HepG2 (cell line): ENCODE results near the gene HSDL2. TPM values are rescaled to one million over a fixed set of nuclear protein-coding genes. Genes with fewer than 3 reads are reported as not detected.

Source experiments
- ATAC-seq: fragments of 200-7000 bp; cut with Tn5 transposase; 3 replicates; pipeline ENCODE4 v1.9.1; 2020; ENCODE audit warnings: mild to moderate bottlenecking, moderate library complexity
- BruUV-seq: library from RNA; stranded (reverse); fragments of 400-500 nt; replicated peaks from 2 replicates; lab custom pipeline; 2021; lab: Mats Ljungman, UMichigan
- CTCF ChIA-PET: fragments of 300-600 bp; formaldehyde crosslinking; extraction: SDS; loops from one replicate; lab custom pipeline; 2021; ENCODE audit warnings: low total read pairs, inconsistent platforms, low intra/inter-chr PET ratio; lab: Yijun Ruan, JAX
- POLR2A ChIA-PET: fragments of 350-600 bp; sonication (Branson Sonifier 250); formaldehyde crosslinking; loops from one replicate; lab custom pipeline; 2020; ENCODE audit warnings: antibody characterized with exemption, inconsistent platforms; lab: Yijun Ruan, JAX
- DNase-seq: peaks from one replicate; pipeline ENCODE4 v3.0.0-alpha.2; 2015; ENCODE audit warnings: low spot score
- FAIRE-seq: peaks from 3 replicates; lab custom pipeline; 2011; peaks lifted over from hg19 to GRCh38; lab: Jason Lieb, UNC
- H2AFZ ChIP-seq: one replicate; pipeline ENCODE4 v1.6.1; 2011; ENCODE audit warnings: low read length, inconsistent platforms
- H3K27ac ChIP-seq: fragments of 300-600 bp; 3 replicates; pipeline ENCODE4 v1.8.0; 2011; ENCODE audit warnings: mixed run types, mild to moderate bottlenecking, mixed read lengths, low read length, inconsistent platforms; ENCODE audit not compliant: insufficient read depth; ENCODE audit errors: extremely low read length
- H3K27me3 ChIP-seq, 2 experiments: fragments of 200-600 bp in 1 of 2; 2 replicates in 1 of 2; 3 replicates in 1 of 2; pipeline versions ENCODE4 v1.6.0 to v1.8.0; 2011; ENCODE audit warnings: low read length in 2 of 2, mild to moderate bottlenecking in 2 of 2, moderate library complexity in 2 of 2, inconsistent platforms in 1 of 2; ENCODE audit not compliant: insufficient read depth in 2 of 2, control insufficient read depth in 1 of 2
- H3K36me3 ChIP-seq, 2 experiments: fragments of 200-600 bp in 1 of 2; replicated peaks in 1 of 2; 2 replicates in 1 of 2; 3 replicates in 1 of 2; pipeline versions ENCODE4 v1.5.1 to v1.8.0; 2011; ENCODE audit warnings: low read length in 2 of 2, inconsistent platforms in 1 of 2; ENCODE audit not compliant: insufficient read depth in 2 of 2, control insufficient read depth in 1 of 2
- H3K4me1 ChIP-seq: 2 replicates; pipeline ENCODE4 v1.5.1; 2012; ENCODE audit warnings: low read length, inconsistent platforms; ENCODE audit not compliant: insufficient read depth
- H3K4me2 ChIP-seq: 2 replicates; pipeline ENCODE4 v1.6.0; 2011; ENCODE audit warnings: low read depth, low read length, inconsistent platforms
- H3K4me3 ChIP-seq, 3 experiments: fragments of 200-600 bp in 1 of 3; sonication (generic), shearing (Covaris generic) in 1 of 3; replicated peaks in 1 of 3; 2 replicates each; pipeline ENCODE4 v1.5.1; 2011 to 2016; ENCODE audit warnings: low read length in 3 of 3, inconsistent platforms in 2 of 3, low read depth in 2 of 3, mild to moderate bottlenecking in 2 of 3, control low read depth in 1 of 3, mixed read lengths in 1 of 3; ENCODE audit not compliant: insufficient read depth in 1 of 3
- H3K79me2 ChIP-seq: one replicate; pipeline ENCODE4 v1.6.1; 2011; ENCODE audit warnings: low read length, inconsistent platforms; ENCODE audit not compliant: insufficient read depth
- H3K9ac ChIP-seq: 2 replicates; pipeline ENCODE4 v1.6.0; 2011; ENCODE audit warnings: mild to moderate bottlenecking, low read depth, low read length, inconsistent platforms; ENCODE audit not compliant: insufficient read depth
- H3K9me3 ChIP-seq: 2 replicates; pipeline ENCODE4 v1.5.1; 2012; ENCODE audit warnings: mild to moderate bottlenecking, low read length
- H4K20me1 ChIP-seq: 2 replicates; pipeline ENCODE4 v1.6.0; 2011; ENCODE audit warnings: inconsistent platforms, mild to moderate bottlenecking, low read length, moderate library complexity; ENCODE audit not compliant: insufficient read depth
- FOXJ3 ChIP-seq: sonication (generic); formaldehyde crosslinking; IDR thresholded peaks from 2 replicates; pipeline ENCODE4 v1.4.0; 2020; ENCODE audit warnings: missing genetic modification reagents, mild to moderate bottlenecking, borderline replicate concordance
- KDM3A ChIP-seq: IDR thresholded peaks from 2 replicates; pipeline ENCODE4 v1.6.1; 2018; ENCODE audit warnings: low read depth, missing compliant biosample characterization
- NFYC ChIP-seq: IDR thresholded peaks from 2 replicates; pipeline ENCODE4 v1.6.1; 2016; ENCODE audit warnings: missing genetic modification reagents, missing compliant biosample characterization
- ONECUT2 ChIP-seq: sonication (generic); formaldehyde crosslinking; IDR thresholded peaks from 2 replicates; pipeline ENCODE4 v1.4.0; 2020; ENCODE audit warnings: missing genetic modification reagents
- PRPF4 ChIP-seq: fragments of 200-400 bp; formaldehyde crosslinking; IDR thresholded peaks from 2 replicates; pipeline ENCODE4 v1.6.1; 2016; ENCODE audit warnings: low read length, low read depth; ENCODE audit not compliant: poor library complexity, severe bottlenecking
- REPIN1 ChIP-seq: sonication (generic); formaldehyde crosslinking; IDR thresholded peaks from 2 replicates; pipeline ENCODE4 v1.8.0; 2022; ENCODE audit warnings: missing genetic modification reagents, low read depth, mild to moderate bottlenecking, borderline replicate concordance
- TAF1 ChIP-seq: sonication (generic); formaldehyde crosslinking; IDR thresholded peaks from 2 replicates; pipeline ENCODE4 v1.4.0; 2020; ENCODE audit warnings: missing genetic modification reagents
- THYN1 ChIP-seq: sonication (generic); formaldehyde crosslinking; IDR thresholded peaks from 2 replicates; pipeline ENCODE4 v1.8.1; 2023; ENCODE audit warnings: low read depth, mild to moderate bottlenecking, moderate library complexity, missing genetic modification reagents, borderline replicate concordance
- ZFP90 ChIP-seq: sonication (generic); formaldehyde crosslinking; IDR thresholded peaks from 2 replicates; pipeline ENCODE4 v1.8.0; 2022; ENCODE audit warnings: missing genetic modification reagents, mild to moderate bottlenecking, inconsistent platforms, borderline replicate concordance
- ZNF556 ChIP-seq: sonication (generic); formaldehyde crosslinking; IDR thresholded peaks from 2 replicates; pipeline ENCODE4 v1.4.0; 2020; ENCODE audit warnings: mild to moderate bottlenecking, missing genetic modification reagents, borderline replicate concordance
- ZNF674 ChIP-seq: sonication (generic); formaldehyde crosslinking; IDR thresholded peaks from 2 replicates; pipeline ENCODE4 v1.5.0; 2020; ENCODE audit warnings: low read depth, mild to moderate bottlenecking, missing genetic modification reagents
- ZNF766 ChIP-seq: sonication (generic); formaldehyde crosslinking; IDR thresholded peaks from 2 replicates; pipeline ENCODE4 v1.5.0; 2020; ENCODE audit warnings: missing genetic modification reagents, borderline replicate concordance
- WGBS: methylation state at CpG from one replicate; pipeline ENCODE4 v1.1.6; 2017; ENCODE audit warnings: low lambda C conversion rate; 5-methylcytosine and 5-hydroxymethylcytosine counted together
- in situ Hi-C: cut with HindIII; loops from 2 replicates; pipeline ENCODE4 v1.10.0; 2017; ENCODE audit warnings: low pct_unique_long_range_greater_than_20kb; ENCODE audit not compliant: extremely low pct_ligation_motif_present
- intact Hi-C: fragments of 100-400 bp; cut with micrococcal nuclease; formaldehyde crosslinking; loops from one replicate; pipeline ENCODE4 v1.10.0; 2022; ENCODE audit not compliant: unreplicated experiment
- polyA plus RNA-seq, 8 experiments: library from polyadenylated mRNA; depleted of rRNA in 3 of 8; stranded (reverse) in 7 of 8; unstranded in 1 of 8; fragments of >200 nt; fragmentation: Illumina TruSeq in 4 of 8; extraction: Trizol in 4 of 8; gene quantifications; 2 replicates each; pipeline versions ENCODE4 v1.2.1 to v1.2.3, GENCODE V29; 2011 to 2016; ENCODE audit warnings: low read depth in 4 of 8, missing spikeins in 1 of 8, mixed read lengths in 1 of 8; ENCODE audit not compliant: insufficient read depth in 1 of 8
- total RNA-seq, 5 experiments: library from RNA; depleted of rRNA; stranded (reverse); fragments of >200 nt; fragmentation: Illumina TruSeq; extraction: Trizol; gene quantifications; 2 replicates each; pipeline ENCODE4 v1.2.3, GENCODE V29; 2016; ENCODE audit warnings: low read depth in 1 of 5
- TF ChIP-seq, protein P1 (sequence below): IDR thresholded peaks from 2 replicates; pipeline ENCODE4 v1.6.1; 2016; ENCODE audit warnings: missing compliant biosample characterization, missing genetic modification reagents, borderline replicate concordance
- TF ChIP-seq, protein P2 (sequence below): sonication (generic); formaldehyde crosslinking; IDR thresholded peaks from 2 replicates; pipeline ENCODE4 v1.4.0; 2020; ENCODE audit warnings: missing genetic modification reagents, borderline replicate concordance
- TF ChIP-seq, protein P3 (sequence below): sonication (generic); formaldehyde crosslinking; IDR thresholded peaks from 2 replicates; pipeline ENCODE4 v1.4.0; 2020; ENCODE audit warnings: mild to moderate bottlenecking, missing genetic modification reagents

HSDL2 gene
- total and polyA plus RNA-seq, 2 of the 13 experiments (the other 11 are each of a cell fraction or from before 2014, with no cell fraction given), result 55.3 to 80.2 TPM

DNA sequence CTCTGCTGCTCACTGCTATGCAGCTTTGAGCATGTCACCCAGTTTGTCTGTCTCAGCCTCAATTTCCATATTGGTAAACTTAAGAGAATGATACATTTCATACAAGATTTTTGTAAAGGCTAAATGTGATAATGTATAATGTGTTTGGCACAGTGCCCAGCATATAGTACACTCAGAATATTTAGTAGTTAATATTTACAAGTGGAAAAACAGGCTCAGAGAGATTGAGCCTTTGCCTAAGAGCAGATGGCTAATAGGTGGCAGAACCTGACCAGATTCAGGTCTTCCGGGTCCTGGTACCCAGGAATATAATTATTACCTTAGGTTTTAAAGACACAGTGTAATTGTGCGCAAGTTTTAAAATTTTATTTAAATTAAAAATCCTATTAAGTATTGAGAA lies 59.9 kb downstream of the HSDL2 start:
- ATAC-seq (no peak), FAIRE-seq (no peak), DNase-seq (no peak)
- peaks cover 4% of the 10 kb centered on the region for H3K79me2 ChIP-seq
- no peak overlapping the region for H3K27ac ChIP-seq
- H3K36me3 ChIP-seq, result peaks cover 7 to 24% of the 10 kb centered on the region in 2 experiments
- no peak overlapping the region for H3K4me3 ChIP-seq
- no peak overlapping the region for H3K4me2 ChIP-seq
- no peak for TF ChIP-seq ZNF674 (CRISPR knock-in tag)
- no peak for TF ChIP-seq ZNF766 (CRISPR knock-in tag)
- TF ChIP-seq TAF1, result no peak
- no peak for TF ChIP-seq FOXJ3
- TF ChIP-seq, protein P1, sequence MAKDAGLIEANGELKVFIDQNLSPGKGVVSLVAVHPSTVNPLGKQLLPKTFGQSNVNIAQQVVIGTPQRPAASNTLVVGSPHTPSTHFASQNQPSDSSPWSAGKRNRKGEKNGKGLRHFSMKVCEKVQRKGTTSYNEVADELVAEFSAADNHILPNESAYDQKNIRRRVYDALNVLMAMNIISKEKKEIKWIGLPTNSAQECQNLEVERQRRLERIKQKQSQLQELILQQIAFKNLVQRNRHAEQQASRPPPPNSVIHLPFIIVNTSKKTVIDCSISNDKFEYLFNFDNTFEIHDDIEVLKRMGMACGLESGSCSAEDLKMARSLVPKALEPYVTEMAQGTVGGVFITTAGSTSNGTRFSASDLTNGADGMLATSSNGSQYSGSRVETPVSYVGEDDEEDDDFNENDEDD (CRISPR knock-in tag), result no peak
- TF ChIP-seq REPIN1, result no peak
- TF ChIP-seq ONECUT2 (CRISPR knock-in tag), result no peak
- intact Hi-C loops (loop anchor here (5.0 to 10.0 kb wide), 2 partner anchors 272 to 355 kb away; no protein-coding TSS in a partner anchor), in situ Hi-C loops (no loop called here)
- no peak overlapping the region for H2AFZ ChIP-seq
- no peaks in the 10 kb centered on the region for H3K27me3 ChIP-seq
- ChIA-PET CTCF (no interaction called here), POLR2A (no interaction called here)
- WGBS, result 98% methylated on average over 2 of the region's 2 CpGs
- H3K4me1 ChIP-seq, result peaks cover 10% of the 10 kb centered on the region; the same call in 1 of the 2 replicates
- no peaks in the 10 kb centered on the region for H3K9me3 ChIP-seq
- H3K9ac ChIP-seq, result no peak overlapping the region
- no peaks in the 10 kb centered on the region for H4K20me1 ChIP-seq
- no TSS peak for BruUV-seq

DNA sequence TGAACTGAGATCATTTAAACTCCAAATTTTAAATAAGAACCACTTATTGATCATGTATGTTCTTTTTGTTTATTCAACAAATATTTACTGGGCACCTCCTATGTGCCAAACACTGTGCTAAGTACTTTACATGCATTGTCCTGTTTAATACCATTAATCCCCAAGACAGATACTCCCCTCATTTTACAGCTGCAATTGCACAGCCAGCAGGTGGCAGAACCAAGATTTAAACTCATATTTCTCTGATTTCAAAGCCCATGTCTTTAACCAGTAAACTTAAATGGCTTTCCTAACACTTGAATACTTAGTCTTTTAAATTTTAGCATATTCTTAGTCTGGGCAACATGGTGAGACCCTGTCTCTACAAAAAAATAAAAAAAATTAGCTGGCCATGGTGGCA lies 63.3 kb downstream of the HSDL2 start:
- peaks cover 8 to 36% of the 10 kb centered on the region in 2 experiments for H3K36me3 ChIP-seq
- H3K9ac ChIP-seq, result no peak overlapping the region
- POLR2A ChIA-PET, result interaction anchor here (1.0 kb wide), 1 partner anchor 63 kb away, joined by 3 read pairs; the partner anchor contains the start of gene HSDL2
- no peak overlapping the region for H2AFZ ChIP-seq
- DNase-seq (peak; percentile 16), ATAC-seq (peak; percentile 42; the same call in 1 of the 3 replicates), FAIRE-seq (peak; percentile 50)
- CTCF ChIA-PET, result interaction anchor here (0.7 to 1.3 kb wide), 2 partner anchors 221 to 268 kb away, joined by 3 to 4 read pairs; no protein-coding TSS in a partner anchor
- H3K27ac ChIP-seq, result no peak overlapping the region
- in situ Hi-C loops (no loop called here), intact Hi-C loops (loop anchor here (1.0 to 10.0 kb wide), 3 partner anchors 222 to 352 kb away; no protein-coding TSS in a partner anchor)
- H3K4me1 ChIP-seq, result peaks cover 10% of the 10 kb centered on the region; the same call in 1 of the 2 replicates
- H3K4me2 ChIP-seq, result no peak overlapping the region
- H3K4me3 ChIP-seq, result no peak overlapping the region
- H3K79me2 ChIP-seq, result peaks cover 4% of the 10 kb centered on the region
- no TSS peak for BruUV-seq
- H3K27me3 ChIP-seq, result no peaks in the 10 kb centered on the region
- H4K20me1 ChIP-seq, result no peaks in the 10 kb centered on the region
- no peaks in the 10 kb centered on the region for H3K9me3 ChIP-seq
- TF ChIP-seq, protein P2, sequence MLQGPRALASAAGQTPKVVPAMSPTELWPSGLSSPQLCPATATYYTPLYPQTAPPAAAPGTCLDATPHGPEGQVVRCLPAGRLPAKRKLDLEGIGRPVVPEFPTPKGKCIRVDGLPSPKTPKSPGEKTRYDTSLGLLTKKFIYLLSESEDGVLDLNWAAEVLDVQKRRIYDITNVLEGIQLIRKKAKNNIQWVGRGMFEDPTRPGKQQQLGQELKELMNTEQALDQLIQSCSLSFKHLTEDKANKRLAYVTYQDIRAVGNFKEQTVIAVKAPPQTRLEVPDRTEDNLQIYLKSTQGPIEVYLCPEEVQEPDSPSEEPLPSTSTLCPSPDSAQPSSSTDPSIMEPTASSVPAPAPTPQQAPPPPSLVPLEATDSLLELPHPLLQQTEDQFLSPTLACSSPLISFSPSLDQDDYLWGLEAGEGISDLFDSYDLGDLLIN (CRISPR knock-in tag), result no peak
- no peak for TF ChIP-seq NFYC (CRISPR knock-in tag)
- TF ChIP-seq KDM3A (CRISPR knock-in tag), result no peak
- no peak for TF ChIP-seq ZNF556 (CRISPR knock-in tag)
- no peak for TF ChIP-seq THYN1 (CRISPR knock-in tag)
- TF ChIP-seq, protein P3, sequence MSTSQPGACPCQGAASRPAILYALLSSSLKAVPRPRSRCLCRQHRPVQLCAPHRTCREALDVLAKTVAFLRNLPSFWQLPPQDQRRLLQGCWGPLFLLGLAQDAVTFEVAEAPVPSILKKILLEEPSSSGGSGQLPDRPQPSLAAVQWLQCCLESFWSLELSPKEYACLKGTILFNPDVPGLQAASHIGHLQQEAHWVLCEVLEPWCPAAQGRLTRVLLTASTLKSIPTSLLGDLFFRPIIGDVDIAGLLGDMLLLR, result no peak
- TF ChIP-seq ZFP90, result no peak
- TF ChIP-seq PRPF4, result no peak
